Measurements from ENCODE around the gene CHDH.
A peak's percentile ranks its signal among the peaks of the same experiment; 100 is the strongest.

CHDH gene

DNA sequence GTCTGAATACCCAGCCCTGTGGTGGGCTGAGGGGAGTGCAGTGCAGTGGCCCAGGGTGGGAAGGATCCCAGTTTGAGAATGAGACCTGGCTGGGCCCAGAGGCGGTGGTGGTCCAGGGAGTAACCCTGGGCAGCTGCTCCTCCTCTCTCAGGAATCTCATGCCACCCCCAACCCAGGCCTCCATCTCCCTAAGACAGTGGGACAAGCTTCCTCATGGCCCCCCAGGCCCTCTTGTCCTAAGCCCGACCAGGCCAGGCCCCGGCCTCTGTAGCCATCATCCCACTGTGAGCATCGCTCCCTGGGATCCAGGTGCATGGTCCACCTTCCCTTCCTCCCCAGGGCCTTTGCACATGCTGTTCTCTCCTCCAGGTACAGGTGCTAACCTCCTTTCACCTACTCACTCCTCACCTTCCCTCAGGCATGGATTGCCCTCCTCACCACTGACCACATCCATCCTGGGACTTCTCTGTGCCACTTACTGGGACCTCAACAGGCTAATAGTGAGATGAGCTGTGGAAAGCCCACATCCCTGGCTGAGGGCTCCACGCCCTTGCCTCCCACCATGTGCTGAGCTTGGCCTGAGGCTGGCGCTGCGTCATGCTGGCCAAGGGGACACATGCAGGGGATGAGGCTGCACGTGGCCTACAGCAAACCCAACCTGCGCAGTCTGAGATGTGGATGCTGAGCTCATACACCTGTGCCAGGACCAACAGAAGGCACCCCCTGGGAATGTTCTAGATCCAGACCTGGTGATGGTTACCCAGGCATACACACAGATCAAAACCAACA is 9.9 kb downstream of the CHDH start:
- Histone ChIP-seq H3K9me3 (ENCODE audit: control insufficient read depth, insufficient read depth, low read depth, low read length) (no peaks in the 10 kb centered on the region), H3K36me3 (ENCODE audit: control insufficient read depth in 2 of 2, insufficient read depth in 1 of 2, low read length in 2 of 2) (peaks cover 0 to 44% of the 10 kb centered on the region in 2 experiments; a peak in 1 of 3 replicates), H3K27ac (ENCODE audit: extremely low read depth, low read depth, low read length) (no peak overlapping the region), H3K4me3 (ENCODE audit: low read depth, low read length) (no peak overlapping the region), H3K4me1 (ENCODE audit: control insufficient read depth, insufficient read depth, low read length) (no peaks in the 10 kb centered on the region)
- ChIA-PET POLR2A (no interaction called here), CTCF (no interaction called here)
- TF ChIP-seq ZNF555 (tag by site-specific recombination; conservative IDR thresholded peaks at IDR 0.05) (no peak), ZNF623 (tag by site-specific recombination; IDR thresholded peaks at IDR 0.05) (peak; percentile 83)

DNA sequence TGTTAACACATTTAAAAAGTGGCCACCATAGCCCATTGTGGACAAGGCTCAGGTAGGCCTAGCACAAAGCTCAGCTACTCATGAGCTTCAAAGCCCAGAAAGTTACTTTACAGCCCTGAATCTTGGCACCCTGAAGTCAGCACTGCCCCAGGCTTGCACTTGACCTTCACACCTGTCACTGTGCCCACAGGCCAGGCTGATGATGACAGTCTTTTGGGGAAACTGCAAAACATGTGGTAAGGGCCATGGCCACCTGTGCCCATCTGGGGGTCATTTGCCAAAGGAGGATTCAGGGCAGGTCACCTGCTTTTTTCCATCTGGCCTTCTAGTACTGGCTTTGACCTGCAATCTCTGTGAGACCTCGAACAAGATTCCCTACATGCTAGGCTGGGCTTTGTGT is 11.0 kb downstream of the CHDH start:
- Histone ChIP-seq H3K9me3 (ENCODE audit: control insufficient read depth, insufficient read depth, low read depth, low read length) (no peaks in the 10 kb centered on the region), H3K4me1 (ENCODE audit: control insufficient read depth, insufficient read depth, low read length) (no peaks in the 10 kb centered on the region), H3K27ac (ENCODE audit: extremely low read depth, low read depth, low read length) (no peak overlapping the region), H3K4me3 (ENCODE audit: low read depth, low read length) (no peak overlapping the region), H3K36me3 (ENCODE audit: control insufficient read depth in 2 of 2, insufficient read depth in 1 of 2, low read length in 2 of 2) (peaks cover 0 to 50% of the 10 kb centered on the region in 2 experiments; a peak in 1 of 3 replicates)
- TF ChIP-seq ZNF146 (tag by site-specific recombination; IDR thresholded peaks at IDR 0.05) (no peak), SP3 (tag by site-specific recombination; IDR thresholded peaks at IDR 0.05) (no peak), ZNF10 (tag by site-specific recombination; IDR thresholded peaks at IDR 0.05) (no peak), ZNF37A (tag by site-specific recombination; IDR thresholded peaks at IDR 0.05) (no peak), HOXA7 (CRISPR knock-in tag; IDR thresholded peaks at IDR 0.05; ENCODE audit: borderline replicate concordance) (no peak), HOXC10 (CRISPR knock-in tag; IDR thresholded peaks at IDR 0.05) (no peak), ZNF610 (tag by site-specific recombination; IDR thresholded peaks at IDR 0.05; ENCODE audit: borderline replicate concordance) (no peak), ZNF792 (tag by site-specific recombination; IDR thresholded peaks at IDR 0.05) (no peak), ZBTB48 (tag by site-specific recombination; IDR thresholded peaks at IDR 0.05) (no peak), ZNF654 (tag by site-specific recombination; IDR thresholded peaks at IDR 0.05; ENCODE audit: low read depth) (no peak), ZNF660 (tag by site-specific recombination; IDR thresholded peaks at IDR 0.05) (no peak), ZFP37 (tag by site-specific recombination; IDR thresholded peaks at IDR 0.05) (no peak), ZNF473 (tag by site-specific recombination; IDR thresholded peaks at IDR 0.05) (no peak), SALL2 (tag by site-specific recombination; IDR thresholded peaks at IDR 0.05; ENCODE audit: borderline replicate concordance) (no peak)
- TF ChIP-seq, protein P1, sequence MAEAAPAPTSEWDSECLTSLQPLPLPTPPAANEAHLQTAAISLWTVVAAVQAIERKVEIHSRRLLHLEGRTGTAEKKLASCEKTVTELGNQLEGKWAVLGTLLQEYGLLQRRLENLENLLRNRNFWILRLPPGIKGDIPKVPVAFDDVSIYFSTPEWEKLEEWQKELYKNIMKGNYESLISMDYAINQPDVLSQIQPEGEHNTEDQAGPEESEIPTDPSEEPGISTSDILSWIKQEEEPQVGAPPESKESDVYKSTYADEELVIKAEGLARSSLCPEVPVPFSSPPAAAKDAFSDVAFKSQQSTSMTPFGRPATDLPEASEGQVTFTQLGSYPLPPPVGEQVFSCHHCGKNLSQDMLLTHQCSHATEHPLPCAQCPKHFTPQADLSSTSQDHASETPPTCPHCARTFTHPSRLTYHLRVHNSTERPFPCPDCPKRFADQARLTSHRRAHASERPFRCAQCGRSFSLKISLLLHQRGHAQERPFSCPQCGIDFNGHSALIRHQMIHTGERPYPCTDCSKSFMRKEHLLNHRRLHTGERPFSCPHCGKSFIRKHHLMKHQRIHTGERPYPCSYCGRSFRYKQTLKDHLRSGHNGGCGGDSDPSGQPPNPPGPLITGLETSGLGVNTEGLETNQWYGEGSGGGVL (tag by site-specific recombination; IDR thresholded peaks at IDR 0.05) = no peak
- TF ChIP-seq, protein P2, sequence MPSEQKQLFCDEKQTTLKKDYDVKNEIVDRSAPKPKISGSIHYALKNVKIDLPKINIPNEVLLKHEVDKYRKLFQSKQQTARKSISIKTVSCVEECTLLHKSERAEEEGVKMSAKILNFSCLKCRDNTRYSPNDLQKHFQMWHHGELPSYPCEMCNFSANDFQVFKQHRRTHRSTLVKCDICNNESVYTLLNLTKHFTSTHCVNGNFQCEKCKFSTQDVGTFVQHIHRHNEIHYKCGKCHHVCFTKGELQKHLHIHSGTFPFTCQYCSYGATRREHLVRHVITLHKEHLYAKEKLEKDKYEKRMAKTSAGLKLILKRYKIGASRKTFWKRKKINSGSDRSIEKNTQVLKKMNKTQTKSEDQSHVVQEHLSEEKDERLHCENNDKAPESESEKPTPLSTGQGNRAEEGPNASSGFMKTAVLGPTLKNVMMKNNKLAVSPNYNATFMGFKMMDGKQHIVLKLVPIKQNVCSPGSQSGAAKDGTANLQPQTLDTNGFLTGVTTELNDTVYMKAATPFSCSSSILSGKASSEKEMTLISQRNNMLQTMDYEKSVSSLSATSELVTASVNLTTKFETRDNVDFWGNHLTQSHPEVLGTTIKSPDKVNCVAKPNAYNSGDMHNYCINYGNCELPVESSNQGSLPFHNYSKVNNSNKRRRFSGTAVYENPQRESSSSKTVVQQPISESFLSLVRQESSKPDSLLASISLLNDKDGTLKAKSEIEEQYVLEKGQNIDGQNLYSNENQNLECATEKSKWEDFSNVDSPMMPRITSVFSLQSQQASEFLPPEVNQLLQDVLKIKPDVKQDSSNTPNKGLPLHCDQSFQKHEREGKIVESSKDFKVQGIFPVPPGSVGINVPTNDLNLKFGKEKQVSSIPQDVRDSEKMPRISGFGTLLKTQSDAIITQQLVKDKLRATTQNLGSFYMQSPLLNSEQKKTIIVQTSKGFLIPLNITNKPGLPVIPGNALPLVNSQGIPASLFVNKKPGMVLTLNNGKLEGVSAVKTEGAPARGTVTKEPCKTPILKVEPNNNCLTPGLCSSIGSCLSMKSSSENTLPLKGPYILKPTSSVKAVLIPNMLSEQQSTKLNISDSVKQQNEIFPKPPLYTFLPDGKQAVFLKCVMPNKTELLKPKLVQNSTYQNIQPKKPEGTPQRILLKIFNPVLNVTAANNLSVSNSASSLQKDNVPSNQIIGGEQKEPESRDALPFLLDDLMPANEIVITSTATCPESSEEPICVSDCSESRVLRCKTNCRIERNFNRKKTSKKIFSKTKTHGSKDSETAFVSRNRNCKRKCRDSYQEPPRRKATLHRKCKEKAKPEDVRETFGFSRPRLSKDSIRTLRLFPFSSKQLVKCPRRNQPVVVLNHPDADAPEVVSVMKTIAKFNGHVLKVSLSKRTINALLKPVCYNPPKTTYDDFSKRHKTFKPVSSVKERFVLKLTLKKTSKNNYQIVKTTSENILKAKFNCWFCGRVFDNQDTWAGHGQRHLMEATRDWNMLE (tag by site-specific recombination; conservative IDR thresholded peaks at IDR 0.05; ENCODE audit: low read depth) = no peak
- TF ChIP-seq, protein P3, sequence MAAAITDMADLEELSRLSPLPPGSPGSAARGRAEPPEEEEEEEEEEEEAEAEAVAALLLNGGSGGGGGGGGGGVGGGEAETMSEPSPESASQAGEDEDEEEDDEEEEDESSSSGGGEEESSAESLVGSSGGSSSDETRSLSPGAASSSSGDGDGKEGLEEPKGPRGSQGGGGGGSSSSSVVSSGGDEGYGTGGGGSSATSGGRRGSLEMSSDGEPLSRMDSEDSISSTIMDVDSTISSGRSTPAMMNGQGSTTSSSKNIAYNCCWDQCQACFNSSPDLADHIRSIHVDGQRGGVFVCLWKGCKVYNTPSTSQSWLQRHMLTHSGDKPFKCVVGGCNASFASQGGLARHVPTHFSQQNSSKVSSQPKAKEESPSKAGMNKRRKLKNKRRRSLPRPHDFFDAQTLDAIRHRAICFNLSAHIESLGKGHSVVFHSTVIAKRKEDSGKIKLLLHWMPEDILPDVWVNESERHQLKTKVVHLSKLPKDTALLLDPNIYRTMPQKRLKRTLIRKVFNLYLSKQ (tag by site-specific recombination; IDR thresholded peaks at IDR 0.05; ENCODE audit: borderline replicate concordance) = no peak
- TF ChIP-seq, protein P4, sequence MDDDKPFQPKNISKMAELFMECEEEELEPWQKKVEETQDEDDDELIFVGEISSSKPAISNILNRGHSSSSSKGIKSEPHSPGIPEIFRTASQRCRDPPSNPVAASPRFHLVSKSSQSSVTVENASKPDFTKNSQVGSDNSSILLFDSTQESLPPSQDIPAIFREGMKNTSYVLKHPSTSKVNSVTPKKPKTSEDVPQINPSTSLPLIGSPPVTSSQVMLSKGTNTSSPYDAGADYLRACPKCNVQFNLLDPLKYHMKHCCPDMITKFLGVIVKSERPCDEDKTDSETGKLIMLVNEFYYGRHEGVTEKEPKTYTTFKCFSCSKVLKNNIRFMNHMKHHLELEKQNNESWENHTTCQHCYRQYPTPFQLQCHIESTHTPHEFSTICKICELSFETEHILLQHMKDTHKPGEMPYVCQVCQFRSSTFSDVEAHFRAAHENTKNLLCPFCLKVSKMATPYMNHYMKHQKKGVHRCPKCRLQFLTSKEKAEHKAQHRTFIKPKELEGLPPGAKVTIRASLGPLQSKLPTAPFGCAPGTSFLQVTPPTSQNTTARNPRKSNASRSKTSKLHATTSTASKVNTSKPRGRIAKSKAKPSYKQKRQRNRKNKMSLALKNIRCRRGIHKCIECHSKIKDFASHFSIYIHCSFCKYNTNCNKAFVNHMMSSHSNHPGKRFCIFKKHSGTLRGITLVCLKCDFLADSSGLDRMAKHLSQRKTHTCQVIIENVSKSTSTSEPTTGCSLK (tag by site-specific recombination; IDR thresholded peaks at IDR 0.05) = no peak
- CTCF ChIA-PET = no interaction called here
- POLR2A ChIA-PET = no interaction called here

All from HEK293 (cell line).